Thyroid gland (tissue), 4 donors: ENCODE measurements around the gene CKLF. TPM values are rescaled to one million over a fixed set of nuclear protein-coding genes. Genes with fewer than 3 reads are reported as not detected.
"Not testable (repeated sequence)": the region's sequence is repeated elsewhere in the genome, so short reads cannot be mapped to it uniquely, and the experiment has no call there.

Source experiments
- DNase-seq, 2 donors: peaks; one replicate each; pipeline ENCODE4 v3.0.0-alpha.2; 2019
- H3K27ac ChIP-seq, 3 donors: fragments of 200-600 bp; sonication (generic); 1 replicate in 2 of 3; 2 replicates in 1 of 3; pipeline ENCODE4 v1.5.1; 2016 to 2019; ENCODE audit warnings: mild to moderate bottlenecking in 1 of 3, moderate library complexity in 1 of 3
- H3K27me3 ChIP-seq: fragments of 200-600 bp; sonication (generic); one replicate; pipeline ENCODE4 v1.5.1; 2019
- H3K36me3 ChIP-seq, 2 donors: fragments of 200-600 bp; sonication (generic); one replicate each; pipeline ENCODE4 v1.5.1; 2016 to 2019
- H3K4me1 ChIP-seq, 2 donors: fragments of 200-600 bp; sonication (generic); one replicate each; pipeline ENCODE4 v1.5.1; 2017 to 2019
- H3K4me3 ChIP-seq, 3 donors: fragments of 200-600 bp; sonication (generic); replicated peaks in 1 of 3; 1 replicate in 2 of 3; 2 replicates in 1 of 3; pipeline ENCODE4 v1.5.1; 2016; ENCODE audit warnings: mild to moderate bottlenecking in 1 of 3
- H3K9me3 ChIP-seq: fragments of 200-600 bp; sonication (generic); one replicate; pipeline ENCODE4 v1.5.1; 2017
- CTCF ChIP-seq, 6 experiments: fragments of 200-600 bp in 3 of 6; fragments of 450-650 bp in 3 of 6; sonication (generic) in 3 of 6; IDR thresholded peaks; one replicate each; pipeline ENCODE4 v1.5.1; 2016 to 2019; ENCODE audit warnings: antibody characterized with exemption in 6 of 6, mild to moderate bottlenecking in 2 of 6, inconsistent platforms in 1 of 6, moderate library complexity in 1 of 6
- POLR2A ChIP-seq, 2 donors: fragments of 450-650 bp; IDR thresholded peaks; one replicate each; pipeline ENCODE4 v1.6.1; 2017; ENCODE audit warnings: antibody characterized with exemption in 2 of 2, mild to moderate bottlenecking in 2 of 2, moderate library complexity in 1 of 2
- WGBS, 2 donors: methylation state at CpG; one replicate each; pipeline ENCODE4 v1.1.5; 2017; 5-methylcytosine and 5-hydroxymethylcytosine counted together
- intact Hi-C: fragments of 100-400 bp; cut with DNase I; formaldehyde crosslinking; loops from one replicate; pipeline ENCODE4 v1.15.1; 2023
- total RNA-seq, 4 donors: library from RNA; depleted of rRNA; stranded (reverse); fragments of >200 nt; gene quantifications; one replicate each; pipeline ENCODE4 v1.2.3, GENCODE V29; 2016

Gene CKLF
- total RNA-seq, 4 donors from 2014 or later, result 22.1 to 79.4 (median 49.9) TPM

GRCh38 chr16:66511602-66512271 lies 40.6 kb upstream of the CKLF start:
- TF ChIP-seq CTCF (IDR thresholded peaks at IDR 0.05) (no peak), POLR2A (IDR thresholded peaks at IDR 0.05) (no peak)
- intact Hi-C loops, result no loop called here
- peak in 1 of 2 donors; percentile 38 for DNase-seq
- 44 to 63% methylated on average over 9 to 13 of the region's 13 CpGs for WGBS, 2 donors
- H3K9me3 ChIP-seq, result no peaks in the 10 kb centered on the region
- H3K36me3 ChIP-seq, result no peaks in the 10 kb centered on the region
- no peak overlapping the region for H3K4me3 ChIP-seq
- peaks cover 75 to 88% of the 10 kb centered on the region in 2 donors for H3K4me1 ChIP-seq
- H3K27me3 ChIP-seq, result no peaks in the 10 kb centered on the region
- peak overlapping the region; percentile 80 to 86 (median 85) for H3K27ac ChIP-seq

GRCh38 chr16:66512272-66513110 lies 39.9 kb upstream of the CKLF start:
- Histone ChIP-seq H3K27me3 (no peaks in the 10 kb centered on the region), H3K4me1 (peaks cover 82 to 93% of the 10 kb centered on the region in 2 donors), H3K36me3 (no peaks in the 10 kb centered on the region), H3K9me3 (no peaks in the 10 kb centered on the region), H3K27ac (peak overlapping the region; percentile 80 to 86 (median 85)), H3K4me3 (no peak overlapping the region)
- TF ChIP-seq CTCF (IDR thresholded peaks at IDR 0.05), result no peak
- no peak for TF ChIP-seq POLR2A (IDR thresholded peaks at IDR 0.05)
- DNase-seq, result no peak
- intact Hi-C loops, result no loop called here
- 87 to 89% methylated on average over 15 of the region's 15 CpGs for WGBS, 2 donors

GRCh38 chr16:66513111-66513723 lies 39.2 kb upstream of the CKLF start:
- H3K4me3 ChIP-seq, result no peak overlapping the region
- WGBS, 2 donors, result 60 to 72% methylated on average over 7 to 8 of the region's 8 CpGs
- intact Hi-C loops, result no loop called here
- peaks cover 82 to 93% of the 10 kb centered on the region in 2 donors for H3K4me1 ChIP-seq
- no peaks in the 10 kb centered on the region for H3K36me3 ChIP-seq
- H3K9me3 ChIP-seq, result no peaks in the 10 kb centered on the region
- TF ChIP-seq POLR2A (IDR thresholded peaks at IDR 0.05), result no peak
- no peak for TF ChIP-seq CTCF (IDR thresholded peaks at IDR 0.05)
- no peaks in the 10 kb centered on the region for H3K27me3 ChIP-seq
- peak in 1 of 2 donors; percentile 32 for DNase-seq
- H3K27ac ChIP-seq, result peak overlapping the region; percentile 28 to 86 (median 80)

GRCh38 chr16:66514391-66514790 lies 38.0 kb upstream of the CKLF start:
- DNase-seq, H3K4me3 ChIP-seq, H3K36me3 ChIP-seq, H3K9me3 ChIP-seq, H3K27me3 ChIP-seq, intact Hi-C loops: not testable (repeated sequence)
- 94 to 96% methylated on average over 7 to 11 of the region's 17 CpGs for WGBS, 2 donors
- H3K4me1 ChIP-seq, result peaks cover 74 to 89% of the 10 kb centered on the region in 2 donors
- peak overlapping the region in 2 of 3 donors; percentile 80 to 86 for H3K27ac ChIP-seq

- Histone ChIP-seq H3K4me1 (peaks cover 68 to 89% of the 10 kb centered on the region in 2 donors), H3K27ac (peak overlapping the region in 2 of 3 donors; percentile 90 to 96)
- H3K27me3 ChIP-seq, H3K9me3 ChIP-seq, H3K4me3 ChIP-seq, DNase-seq, H3K36me3 ChIP-seq: not testable (repeated sequence)
- intact Hi-C loops, result loop anchor here (5.0 kb wide), 1 partner anchor 37 kb away; the partner anchor contains the start of genes CKLF and TK2
- 92 to 98% methylated on average over 9 to 10 of the region's 10 CpGs for WGBS, 2 donors
These were observed 37.3 kb upstream of the CKLF start for GRCh38 chr16:66514980-66515595.
